HG02970 (cell line): ENCODE results near the gene KDF1.

Experiments
- ATAC-seq: cut with Tn5 transposase; IDR thresholded peaks from one replicate; pipeline ENCODE4 v1.9.1; 2021; ENCODE audit warnings: mild to moderate bottlenecking, moderate library complexity, moderate number of reproducible peaks; ENCODE audit not compliant: unreplicated experiment, low FRiP score

The KDF1 gene

GRCh38 chr1:26921540-26922430 lies 38.5 kb downstream of the KDF1 start, which contains the start of gene NUDC:
TSS of gene NUDC (plus strand) at chr1:26921743. CDS start at chr1:26921849, 106 bp downstream.
- ATAC-seq = peak; percentile 96

DNA sequence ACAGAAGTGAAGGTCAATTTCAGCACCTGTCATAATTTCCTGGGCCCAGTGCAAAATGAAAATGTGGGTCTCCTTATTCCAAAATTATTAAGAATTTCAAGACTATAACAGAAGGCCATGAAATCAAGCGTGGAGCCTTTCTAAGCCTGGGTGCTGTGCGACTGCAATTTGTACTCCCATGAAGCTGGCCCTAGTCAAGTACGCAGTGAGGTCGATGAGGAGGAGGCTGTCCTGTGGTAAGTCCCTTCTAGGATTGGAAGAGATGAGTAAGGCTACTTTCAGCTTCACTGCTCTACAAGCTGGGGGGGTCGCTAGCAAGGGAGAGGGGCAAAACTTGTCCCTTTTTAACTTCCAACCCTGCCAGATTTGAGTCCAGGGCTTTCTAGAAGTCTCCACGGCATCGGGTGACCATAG lies 39.1 kb downstream of the KDF1 start:
- ATAC-seq = no peak

GRCh38 chr1:26915204-26915842 lies 44.9 kb downstream of the KDF1 start:
- no peak for ATAC-seq

- ATAC-seq = no peak
These were observed 46.3 kb downstream of the KDF1 start, which contains the start of gene NR0B2 for GRCh38 chr1:26913754-26914619. TSS of gene NR0B2 (minus strand) at chr1:26913975. CDS start at chr1:26913940, 35 bp downstream.

DNA sequence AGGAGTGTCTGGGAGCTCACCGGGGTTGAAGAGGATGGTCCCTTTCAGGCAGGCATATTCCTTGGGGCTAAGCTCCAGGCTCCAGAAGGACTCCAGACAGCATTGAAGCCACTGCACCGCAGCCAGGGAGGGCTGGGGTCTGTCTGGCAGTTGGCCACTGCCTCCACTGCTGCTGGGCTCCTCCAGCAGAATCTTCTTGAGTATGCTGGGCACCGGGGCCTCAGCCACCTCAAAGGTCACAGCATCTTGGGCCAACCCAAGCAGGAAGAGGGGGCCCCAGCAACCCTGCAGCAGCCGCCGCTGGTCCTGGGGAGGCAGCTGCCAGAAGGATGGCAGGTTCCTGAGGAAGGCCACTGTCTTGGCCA lies 46.9 kb downstream of the KDF1 start:
- ATAC-seq = no peak

GRCh38 chr1:26912147-26912490 lies 48.1 kb downstream of the KDF1 start:
- no peak for ATAC-seq

DNA sequence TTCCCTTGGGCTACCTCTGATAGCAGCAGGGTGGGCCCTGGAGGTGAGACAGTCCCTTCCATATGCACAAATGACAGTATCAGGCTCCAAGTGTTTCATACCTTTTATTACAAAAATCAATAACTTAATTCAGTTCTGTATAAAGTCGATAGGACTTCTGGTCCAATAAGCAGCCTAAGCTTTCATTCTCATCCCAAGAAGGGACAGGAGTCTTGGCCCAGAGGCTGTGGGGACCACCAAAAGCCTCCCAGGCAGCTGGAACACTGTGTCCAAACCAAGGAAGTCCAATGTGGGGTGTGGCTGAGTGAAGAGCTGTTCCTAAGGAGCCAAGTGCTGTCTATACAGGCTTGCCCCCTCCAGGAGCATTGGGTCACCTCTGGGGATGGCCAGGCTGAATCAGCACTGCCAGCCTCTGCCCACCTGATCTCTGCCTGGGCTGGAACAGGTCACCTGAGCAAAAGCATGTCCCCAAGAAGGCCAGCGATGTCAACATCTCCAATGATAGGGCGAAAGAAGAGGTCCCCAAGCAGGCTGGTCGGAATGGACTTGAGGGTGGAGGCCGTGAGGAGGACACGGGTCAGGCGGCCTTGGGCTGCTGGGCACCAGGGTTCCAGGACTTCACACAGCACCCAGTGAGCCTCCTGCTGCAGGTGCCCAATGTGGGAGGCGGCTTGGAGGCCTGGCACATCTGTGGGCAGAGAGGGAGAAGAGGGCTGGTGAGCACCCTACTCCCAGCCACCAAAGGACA lies 48.7 kb downstream of the KDF1 start:
- ATAC-seq = no peak

- ATAC-seq = no peak
These were observed 49.7 kb downstream of the KDF1 start for GRCh38 chr1:26910343-26911160.

- no peak for ATAC-seq
These were observed 50.3 kb downstream of the KDF1 start for GRCh38 chr1:26909951-26910342.

- ATAC-seq = no peak
These were observed 53.0 kb downstream of the KDF1 start for GRCh38 chr1:26907071-26907917.

GRCh38 chr1:26900815-26901511 lies 59.3 kb downstream of the KDF1 start:
- no peak for ATAC-seq

- ATAC-seq = peak; percentile 72
These were observed 60.1 kb downstream of the KDF1 start, which contains the start of gene GPATCH3 for GRCh38 chr1:26900001-26900814. TSS of gene GPATCH3 (minus strand) at chr1:26900467. CDS start at chr1:26900442, 25 bp downstream.
